Measurements from ENCODE around the gene CLEC14A. TPM values are rescaled to one million over a fixed set of nuclear protein-coding genes. Genes with fewer than 3 reads are reported as not detected.

Gene CLEC14A
- total RNA-seq, 2 donors from 2014 or later = 31.8 to 47.4 TPM

DNA sequence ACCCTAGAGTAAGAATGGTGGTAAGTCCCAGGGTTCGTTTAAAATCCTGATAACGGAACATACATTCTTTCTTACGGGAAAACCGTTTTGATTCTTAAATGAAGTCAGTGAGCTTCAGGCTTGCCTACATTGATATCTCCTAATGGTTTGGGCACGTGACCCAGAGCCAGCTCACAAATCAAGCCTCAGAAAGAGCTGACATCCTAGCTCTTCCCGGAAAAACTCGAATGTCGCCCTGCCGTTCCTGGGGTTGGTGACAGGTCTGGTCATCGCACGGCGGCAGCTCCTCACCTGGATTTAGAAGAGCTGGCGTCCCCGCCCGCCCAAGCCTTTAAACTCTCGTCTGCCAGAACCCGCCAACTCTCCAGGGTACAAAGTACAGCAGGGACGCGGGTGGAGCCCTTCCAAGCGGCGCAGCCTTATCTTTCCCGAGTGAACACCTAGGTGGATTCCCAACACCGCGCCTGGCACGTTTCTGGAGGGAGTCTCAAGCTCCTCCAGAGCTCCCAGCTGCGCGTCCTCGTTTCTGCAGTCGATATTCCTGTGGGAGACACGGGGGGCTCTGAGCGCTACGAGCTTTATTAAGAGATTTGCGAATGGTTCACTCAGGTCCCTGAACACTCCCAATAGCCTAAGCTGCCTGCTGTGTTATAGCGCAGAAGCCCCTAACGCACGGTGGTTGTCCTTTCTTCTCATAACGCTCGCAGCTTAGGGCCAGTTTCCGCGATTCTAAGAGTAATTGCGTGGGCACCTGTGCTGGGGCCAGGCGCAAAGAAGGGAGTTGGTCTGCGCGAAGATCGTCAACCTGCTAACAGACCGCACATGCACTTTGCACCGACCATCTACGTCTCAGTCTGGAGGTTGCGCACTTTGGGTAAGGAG lies 47.9 kb downstream of the CLEC14A start, which contains the start of gene SSTR1:
Gene SSTR1 (plus strand): TSS at position 169 of the 882 bp plus-strand sequence. CDS start 1,486 bp downstream, outside the sequence.
- intact Hi-C loops (cut with DNase I) = no loop called here
- ATAC-seq (peak in 1 of 2 donors; percentile 28), DNase-seq (no peak)

- DNase-seq = no peak
- ATAC-seq = no peak
- intact Hi-C loops (cut with DNase I) = no loop called here
These were observed 48.5 kb downstream of the CLEC14A start for GRCh38 chr14:38207377-38207735.

- intact Hi-C loops (cut with DNase I) = no loop called here
- ATAC-seq (no peak), DNase-seq (no peak)
These were observed 49.1 kb downstream of the CLEC14A start for GRCh38 chr14:38206689-38207376.

DNA sequence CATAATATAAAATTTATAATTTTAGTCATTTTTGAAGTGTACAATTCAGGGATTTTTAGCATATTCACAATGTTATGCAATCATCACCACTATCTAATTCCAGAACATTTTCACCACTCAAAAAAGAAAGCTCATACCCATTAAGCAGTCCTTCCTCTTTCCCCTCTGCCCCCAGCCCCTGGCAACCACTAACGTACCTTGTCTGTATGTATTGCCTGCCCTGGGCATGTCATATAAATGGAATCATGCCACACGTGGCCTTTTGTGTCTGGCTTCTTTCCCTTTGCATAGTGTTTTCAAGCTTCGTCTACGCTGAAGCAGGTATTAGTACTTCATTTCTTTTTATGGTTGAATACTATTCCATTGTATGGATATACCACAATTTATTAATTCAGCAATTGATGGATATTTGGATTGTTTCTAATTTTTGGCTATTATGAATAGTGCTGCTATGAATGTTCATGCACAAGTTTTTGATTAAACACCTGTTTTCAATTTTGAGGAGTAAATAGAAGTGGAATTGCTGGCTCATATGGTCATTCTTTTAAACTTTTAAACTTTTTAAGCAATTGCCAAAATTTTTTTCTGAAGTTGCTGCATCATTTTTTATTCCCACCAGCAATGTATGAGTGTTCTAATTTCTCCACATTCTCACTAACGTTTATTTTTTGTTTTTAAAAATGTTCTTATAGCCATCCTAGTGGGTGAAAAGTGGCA lies 49.8 kb downstream of the CLEC14A start:
- intact Hi-C loops (cut with DNase I) = no loop called here
- DNase-seq (no peak), ATAC-seq (no peak)

- DNase-seq (no peak), ATAC-seq (no peak)
- intact Hi-C loops (cut with DNase I) = no loop called here
These were observed 50.6 kb downstream of the CLEC14A start for GRCh38 chr14:38205119-38205813.

- ATAC-seq (no peak), DNase-seq (no peak)
- intact Hi-C loops (cut with DNase I) = no loop called here
These were observed 51.2 kb downstream of the CLEC14A start for GRCh38 chr14:38204719-38205115.

Other genes with a start within 250 kb of the CLEC14A start
- 1 to 10 TPM; 1.0 to 1.3 TPM for gene SSTR1, start 48.2 kb downstream of the CLEC14A start, total RNA-seq